ENCODE data around the gene ATP2A2. TPM values are rescaled to one million over a fixed set of nuclear protein-coding genes. Genes with fewer than 3 reads are reported as not detected.

ATP2A2 gene
- total and polyA plus RNA-seq, 7 donors, result 691 to 2,814 (median 1,378) TPM

DNA sequence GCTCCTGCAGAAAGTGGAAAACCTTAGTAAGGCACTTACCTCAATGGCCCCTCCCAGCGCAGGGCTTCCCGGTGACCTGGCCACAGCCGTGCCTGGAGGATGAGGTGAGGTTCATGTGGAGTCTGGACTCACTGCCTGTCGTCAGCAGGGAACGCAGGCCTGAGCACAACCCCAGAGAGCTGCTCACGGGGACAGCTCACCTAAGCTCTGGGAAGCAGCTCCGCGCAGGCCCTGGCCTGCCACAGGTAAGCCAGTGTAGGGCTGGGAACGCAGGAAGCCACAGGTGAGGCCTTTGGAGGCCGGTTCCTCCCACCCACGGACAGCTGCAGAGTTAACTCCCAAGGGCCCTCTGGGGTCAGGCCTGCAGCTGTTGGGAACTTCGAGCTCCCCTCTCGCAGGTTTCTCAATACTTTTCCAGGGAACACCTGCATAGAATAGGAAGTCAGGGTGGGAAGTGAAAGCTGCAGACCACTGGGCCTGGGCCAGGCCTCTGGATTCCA lies 89.7 kb downstream of the ATP2A2 start:
- no peaks in the 10 kb centered on the region for H3K27me3 ChIP-seq (ENCODE audit: insufficient read depth in 3 of 3, low read length in 2 of 3)
- ATAC-seq (no peak), DNase-seq (no peak)
- intact Hi-C loops (cut with DNase I), result no loop called here
- H3K27ac ChIP-seq, result no peak overlapping the region
- WGBS, 3 donors, result 68 to 70% (median 69%) methylated on average over 13 of the region's 13 CpGs
- H3K4me3 ChIP-seq, result no peak overlapping the region
- TF ChIP-seq, protein P1, sequence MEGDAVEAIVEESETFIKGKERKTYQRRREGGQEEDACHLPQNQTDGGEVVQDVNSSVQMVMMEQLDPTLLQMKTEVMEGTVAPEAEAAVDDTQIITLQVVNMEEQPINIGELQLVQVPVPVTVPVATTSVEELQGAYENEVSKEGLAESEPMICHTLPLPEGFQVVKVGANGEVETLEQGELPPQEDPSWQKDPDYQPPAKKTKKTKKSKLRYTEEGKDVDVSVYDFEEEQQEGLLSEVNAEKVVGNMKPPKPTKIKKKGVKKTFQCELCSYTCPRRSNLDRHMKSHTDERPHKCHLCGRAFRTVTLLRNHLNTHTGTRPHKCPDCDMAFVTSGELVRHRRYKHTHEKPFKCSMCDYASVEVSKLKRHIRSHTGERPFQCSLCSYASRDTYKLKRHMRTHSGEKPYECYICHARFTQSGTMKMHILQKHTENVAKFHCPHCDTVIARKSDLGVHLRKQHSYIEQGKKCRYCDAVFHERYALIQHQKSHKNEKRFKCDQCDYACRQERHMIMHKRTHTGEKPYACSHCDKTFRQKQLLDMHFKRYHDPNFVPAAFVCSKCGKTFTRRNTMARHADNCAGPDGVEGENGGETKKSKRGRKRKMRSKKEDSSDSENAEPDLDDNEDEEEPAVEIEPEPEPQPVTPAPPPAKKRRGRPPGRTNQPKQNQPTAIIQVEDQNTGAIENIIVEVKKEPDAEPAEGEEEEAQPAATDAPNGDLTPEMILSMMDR (IDR thresholded peaks at IDR 0.05), result no peak
- peaks cover 7 to 55% of the 10 kb centered on the region in 2 donors for H3K36me3 ChIP-seq (ENCODE audit: insufficient read depth in 1 of 2, low read depth in 1 of 2)
- H3K9me3 ChIP-seq, result no peaks in the 10 kb centered on the region
- peaks cover 14% of the 10 kb centered on the region for H3K4me1 ChIP-seq

DNA sequence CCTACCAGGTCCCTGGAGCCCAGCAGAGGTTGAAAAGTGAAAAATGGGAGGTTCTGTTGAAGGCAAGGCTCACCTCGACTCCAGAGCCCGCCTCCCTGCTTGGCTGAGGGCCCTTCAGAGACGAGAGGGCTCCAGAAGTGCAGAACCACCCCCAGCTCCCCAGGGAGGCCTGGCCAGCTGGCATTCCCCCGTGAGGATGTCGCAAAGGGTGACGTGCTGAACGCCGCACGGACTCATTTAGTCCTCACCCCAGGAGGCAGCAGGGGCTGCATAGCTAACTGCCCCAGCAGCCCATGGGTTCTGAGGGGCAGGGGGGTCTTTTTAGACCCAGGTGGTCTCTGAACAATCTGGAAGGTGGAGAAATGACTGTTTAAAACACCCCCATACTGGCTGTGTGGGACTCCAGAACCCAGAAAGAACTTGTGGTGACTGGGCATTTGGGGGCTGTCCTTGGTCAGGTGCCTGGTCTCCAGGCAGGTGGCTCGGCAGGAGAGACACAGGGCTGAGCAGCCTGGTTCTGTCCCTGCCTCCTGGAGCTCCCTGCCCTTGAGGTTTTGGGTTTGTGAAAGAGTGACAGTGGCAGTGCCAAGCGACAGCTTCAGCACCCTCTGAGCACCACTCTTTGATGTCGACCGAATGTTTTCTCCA lies 90.5 kb downstream of the ATP2A2 start:
- ATAC-seq, result no peak
- intact Hi-C loops (cut with DNase I), result no loop called here
- TF ChIP-seq, protein P1 (IDR thresholded peaks at IDR 0.05), result no peak
- H3K9me3 ChIP-seq, result no peaks in the 10 kb centered on the region
- H3K4me3 ChIP-seq, result no peak overlapping the region
- peaks cover 10 to 62% of the 10 kb centered on the region in 2 donors for H3K36me3 ChIP-seq (ENCODE audit: insufficient read depth in 1 of 2, low read depth in 1 of 2)
- WGBS, 3 donors, result 50 to 67% (median 53%) methylated on average over 13 of the region's 13 CpGs
- H3K27me3 ChIP-seq (ENCODE audit: insufficient read depth in 3 of 3, low read length in 2 of 3), result no peaks in the 10 kb centered on the region
- no peak for DNase-seq
- no peak overlapping the region for H3K27ac ChIP-seq
- H3K4me1 ChIP-seq, result peaks cover 14% of the 10 kb centered on the region

DNA sequence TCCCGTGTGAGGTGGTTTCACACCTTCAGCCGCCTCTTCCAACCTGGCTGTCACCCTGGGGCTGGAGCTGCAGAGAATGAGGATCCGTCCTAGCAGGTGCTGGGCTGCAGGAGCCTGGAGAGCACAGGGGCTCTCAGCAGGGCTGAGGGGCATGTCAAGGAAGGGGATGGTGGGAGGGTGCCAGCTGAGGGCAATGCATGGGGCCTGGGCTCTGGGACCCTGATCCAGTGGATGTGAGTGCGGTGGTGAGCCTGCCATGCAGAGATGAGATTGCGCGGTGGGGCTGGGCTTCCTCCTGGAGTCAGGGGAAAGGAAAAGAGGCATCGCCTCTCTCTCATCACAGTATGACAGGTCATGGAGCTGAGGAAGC lies 91.0 kb downstream of the ATP2A2 start:
- TF ChIP-seq, protein P1 (IDR thresholded peaks at IDR 0.05), result no peak
- Histone ChIP-seq H3K9me3 (no peaks in the 10 kb centered on the region), H3K27ac (no peak overlapping the region), H3K4me3 (no peak overlapping the region), H3K4me1 (peaks cover 14% of the 10 kb centered on the region), H3K36me3 (ENCODE audit: insufficient read depth in 1 of 2, low read depth in 1 of 2) (peaks cover 10 to 67% of the 10 kb centered on the region in 2 donors), H3K27me3 (ENCODE audit: insufficient read depth in 3 of 3, low read length in 2 of 3) (no peaks in the 10 kb centered on the region)
- DNase-seq, result no peak
- intact Hi-C loops (cut with DNase I), result no loop called here
- WGBS, 3 donors, result 87 to 92% (median 89%) methylated on average over 7 of the region's 7 CpGs
- ATAC-seq, result no peak

DNA sequence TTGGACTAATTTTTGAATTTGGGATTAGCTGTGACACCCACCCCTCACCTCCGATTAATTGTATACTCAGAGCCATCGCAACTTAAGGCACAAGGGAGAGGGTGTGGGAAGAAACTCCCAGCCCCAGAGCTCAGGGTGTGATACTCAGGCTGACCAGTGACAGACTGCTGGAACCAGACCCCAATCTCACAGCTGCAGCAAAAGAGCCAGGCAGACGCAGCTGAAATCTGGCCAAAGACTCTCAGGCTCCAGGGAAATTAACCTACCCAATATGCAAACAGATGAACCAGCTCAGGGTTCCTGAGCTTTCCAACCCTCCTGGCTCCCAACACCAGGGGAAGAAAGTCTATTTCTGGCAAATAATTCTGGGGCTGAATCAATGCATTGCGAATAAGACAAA lies 92.0 kb downstream of the ATP2A2 start:
- Histone ChIP-seq H3K27me3 (ENCODE audit: insufficient read depth in 3 of 3, low read length in 2 of 3) (no peaks in the 10 kb centered on the region), H3K9me3 (no peaks in the 10 kb centered on the region), H3K36me3 (ENCODE audit: insufficient read depth in 1 of 2, low read depth in 1 of 2) (peaks cover 10 to 77% of the 10 kb centered on the region in 2 donors), H3K4me3 (no peak overlapping the region), H3K27ac (peak overlapping the region; percentile 74), H3K4me1 (peaks cover 14% of the 10 kb centered on the region)
- 27 to 41% (median 31%) methylated on average over 4 of the region's 4 CpGs for WGBS, 3 donors
- intact Hi-C loops (cut with DNase I), result no loop called here
- DNase-seq, result peak in 1 of 2 donors; percentile 19
- TF ChIP-seq, protein P1 (IDR thresholded peaks at IDR 0.05), result no peak
- peak in 3 of 4 donors; percentile 33 to 46 (median 45) for ATAC-seq

All from psoas muscle (tissue), 8 donors.